ENCODE results near the gene PPFIA4. TPM values are rescaled to one million over a fixed set of nuclear protein-coding genes. Genes with fewer than 3 reads are reported as not detected.

PPFIA4 gene
- total RNA-seq, 6 experiments from 2014 or later, result 0.37 to 1.3 (median 0.58) TPM

GRCh38 chr1:203031467-203031866, 5.2 kb downstream of the PPFIA4 start:
- Mint-ChIP-seq H3K9me3 (no peaks in the 10 kb centered on the region), H3K36me3 (ENCODE audit: low read depth) (no peaks in the 10 kb centered on the region), H3K4me1 (ENCODE audit: low read depth) (peaks cover 4% of the 10 kb centered on the region), H3K27me3 (ENCODE audit: insufficient read depth) (peaks cover 18% of the 10 kb centered on the region), H3K4me3 (no peak overlapping the region), H3K27ac (no peak overlapping the region)
- DNase-seq, result no peak
- peak; percentile 82 for TF ChIP-seq CTCF (IDR thresholded peaks at IDR 0.05)

- Mint-ChIP-seq H3K27me3 (ENCODE audit: insufficient read depth) (peaks cover 15% of the 10 kb centered on the region), H3K4me1 (ENCODE audit: low read depth) (peaks cover 22% of the 10 kb centered on the region), H3K27ac (no peak overlapping the region), H3K4me3 (no peak overlapping the region), H3K36me3 (ENCODE audit: low read depth) (no peaks in the 10 kb centered on the region), H3K9me3 (no peaks in the 10 kb centered on the region)
- no peak for TF ChIP-seq CTCF (IDR thresholded peaks at IDR 0.05)
- DNase-seq, result no peak
Measured at GRCh38 chr1:203033287-203033686, 7.0 kb downstream of the PPFIA4 start.

- H3K4me3 Mint-ChIP-seq, result no peak overlapping the region
- H3K36me3 Mint-ChIP-seq (ENCODE audit: low read depth), result no peaks in the 10 kb centered on the region
- no peak for DNase-seq
- peaks cover 28% of the 10 kb centered on the region for H3K4me1 Mint-ChIP-seq (ENCODE audit: low read depth)
- TF ChIP-seq CTCF (IDR thresholded peaks at IDR 0.05), result no peak
- H3K9me3 Mint-ChIP-seq, result no peaks in the 10 kb centered on the region
- H3K27me3 Mint-ChIP-seq (ENCODE audit: insufficient read depth), result peaks cover 15% of the 10 kb centered on the region
- H3K27ac Mint-ChIP-seq, result no peak overlapping the region
Measured at GRCh38 chr1:203033917-203034316, 7.6 kb downstream of the PPFIA4 start.

GRCh38 chr1:203034422-203035110, 8.3 kb downstream of the PPFIA4 start:
- Mint-ChIP-seq H3K27ac (no peak overlapping the region), H3K4me3 (no peak overlapping the region), H3K36me3 (ENCODE audit: low read depth) (no peaks in the 10 kb centered on the region), H3K27me3 (ENCODE audit: insufficient read depth) (peaks cover 15% of the 10 kb centered on the region), H3K9me3 (no peaks in the 10 kb centered on the region), H3K4me1 (ENCODE audit: low read depth) (peaks cover 35% of the 10 kb centered on the region)
- no peak for TF ChIP-seq CTCF (IDR thresholded peaks at IDR 0.05)
- no peak for DNase-seq

GRCh38 chr1:203035111-203036000, 9.1 kb downstream of the PPFIA4 start:
- TF ChIP-seq CTCF (IDR thresholded peaks at IDR 0.05), result no peak
- no peaks in the 10 kb centered on the region for H3K9me3 Mint-ChIP-seq
- no peak overlapping the region; the same call in 1 of the 2 replicates for H3K27ac Mint-ChIP-seq
- peaks cover 36% of the 10 kb centered on the region for H3K4me1 Mint-ChIP-seq (ENCODE audit: low read depth)
- H3K36me3 Mint-ChIP-seq (ENCODE audit: low read depth), result no peaks in the 10 kb centered on the region
- H3K27me3 Mint-ChIP-seq (ENCODE audit: insufficient read depth), result peaks cover 11% of the 10 kb centered on the region
- DNase-seq, result no peak
- no peak overlapping the region for H3K4me3 Mint-ChIP-seq

Measured in HFFc6 (cell line).